H1 (cell line): Measurements from ENCODE around the gene ADAMTS8. TPM values are rescaled to one million over a fixed set of nuclear protein-coding genes. Genes with fewer than 3 reads are reported as not detected.

ENCODE experiments used
- CTBP2 ChIP-seq: IDR thresholded peaks from 2 replicates; pipeline ENCODE4 v1.7.0; 2011; ENCODE audit warnings: borderline replicate concordance, mild to moderate bottlenecking, moderate library complexity, mixed read lengths, low read length; ENCODE audit not compliant: insufficient read depth, insufficient read length
- RBBP5 ChIP-seq: IDR thresholded peaks from 2 replicates; pipeline ENCODE4 v1.7.1; 2012; ENCODE audit warnings: low read depth, mild to moderate bottlenecking, inconsistent platforms, low read length, moderate library complexity, borderline replicate concordance
- SUZ12 ChIP-seq: fragments of 200-600 bp; sonication (generic); IDR thresholded peaks from 2 replicates; pipeline ENCODE4 v1.6.1; 2012; ENCODE audit warnings: mild to moderate bottlenecking, inconsistent platforms, low read length, moderate library complexity, mixed read lengths
- TAF1 ChIP-seq: IDR thresholded peaks from 2 replicates; pipeline ENCODE4 v1.6.1; 2011; ENCODE audit warnings: mild to moderate bottlenecking, low read depth, low read length
- polyA plus RNA-seq, 7 experiments: library from polyadenylated mRNA; depleted of rRNA in 3 of 7; stranded (reverse) in 5 of 7; unstranded in 2 of 7; fragments of >200 nt in 5 of 7; fragments of 200-250 nt in 2 of 7; gene quantifications; 1 replicate in 5 of 7; 2 replicates in 1 of 7; 4 replicates in 1 of 7; pipeline versions ENCODE4 v1.2.1 to v1.2.3, GENCODE V29; 2011 to 2013; ENCODE audit warnings: missing spikeins in 2 of 7, mixed read lengths in 2 of 7
- total RNA-seq: library from RNA; stranded (reverse); fragmentation: NEBNext Ultra II Directional; extraction: Animal tissue kit (Norgen Biotek cat#: 25700); gene quantifications from 2 replicates; pipeline ENCODE4 v1.2.1, GENCODE V29; 2021
- TF ChIP-seq, protein P1 (sequence below): IDR thresholded peaks from 2 replicates; pipeline ENCODE4 v1.6.1; 2011; ENCODE audit warnings: low read length, improper control_type of control experiment

Gene ADAMTS8
- total and polyA plus RNA-seq, 2 of the 8 experiments (the other 6 are each of a cell fraction or from before 2014, with no cell fraction given), result 9.3 to 16.6 TPM

DNA sequence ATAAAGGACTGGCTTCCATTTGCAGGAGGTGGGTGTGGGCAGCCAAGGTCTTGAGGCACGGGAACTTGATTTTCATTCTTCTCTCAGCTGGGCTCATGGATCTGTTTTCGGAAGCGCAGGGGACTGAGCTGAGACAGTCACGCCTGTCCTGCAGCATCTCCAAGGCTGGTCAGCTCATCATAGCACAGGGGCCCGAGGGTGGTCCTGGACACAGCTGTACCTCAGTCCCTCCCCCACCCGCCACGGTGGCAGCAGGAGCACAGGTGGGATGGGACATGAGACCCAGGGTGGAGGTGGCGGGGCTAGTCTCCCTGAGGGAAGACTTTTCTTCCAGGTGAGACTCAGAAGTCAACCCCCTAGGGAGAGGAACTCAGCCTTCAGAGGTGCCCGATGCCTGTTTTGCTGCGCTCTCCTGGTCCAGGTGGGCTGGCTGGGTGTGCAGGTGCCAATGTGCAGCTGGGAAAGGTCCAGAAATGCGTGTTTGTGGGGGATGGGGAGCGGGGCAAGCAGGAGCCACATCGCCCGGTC is 3.7 kb downstream of the ADAMTS8 start (continued):
- TF ChIP-seq SUZ12 (no peak), RBBP5 (no peak), TAF1 (no peak), CTBP2 (no peak)
- TF ChIP-seq, protein P1, sequence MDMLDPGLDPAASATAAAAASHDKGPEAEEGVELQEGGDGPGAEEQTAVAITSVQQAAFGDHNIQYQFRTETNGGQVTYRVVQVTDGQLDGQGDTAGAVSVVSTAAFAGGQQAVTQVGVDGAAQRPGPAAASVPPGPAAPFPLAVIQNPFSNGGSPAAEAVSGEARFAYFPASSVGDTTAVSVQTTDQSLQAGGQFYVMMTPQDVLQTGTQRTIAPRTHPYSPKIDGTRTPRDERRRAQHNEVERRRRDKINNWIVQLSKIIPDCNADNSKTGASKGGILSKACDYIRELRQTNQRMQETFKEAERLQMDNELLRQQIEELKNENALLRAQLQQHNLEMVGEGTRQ, result no peak
